Panc1 (cell line): ENCODE results near the gene DUSP11. TPM values are rescaled to one million over a fixed set of nuclear protein-coding genes. Genes with fewer than 3 reads are reported as not detected.

Source experiments
- ATAC-seq: fragments of 200-7000 bp; cut with Tn5 transposase; 2 replicates; pipeline ENCODE4 v1.9.1; 2020; ENCODE audit warnings: mild to moderate bottlenecking, moderate library complexity
- BruUV-seq: library from RNA; stranded (reverse); fragments of 400-500 nt; replicated peaks from 2 replicates; lab custom pipeline; 2021; lab: Mats Ljungman, UMichigan
- CTCF ChIA-PET: fragments of 300-600 bp; sonication (Branson Sonifier 250); formaldehyde crosslinking; loops from one replicate; lab custom pipeline; 2022; ENCODE audit warnings: antibody characterized with exemption; lab: Charles Lee
- POLR2A ChIA-PET: fragments of 300-600 bp; sonication (Branson Sonifier 250); formaldehyde crosslinking; loops from one replicate; lab custom pipeline; 2022; ENCODE audit warnings: antibody characterized with exemption; lab: Charles Lee
- DNase-seq: peaks from one replicate; pipeline ENCODE4 v3.0.0-alpha.2; 2010; ENCODE audit warnings: low read depth, low spot score
- H3K27ac ChIP-seq: 2 replicates; pipeline ENCODE4 v1.5.1; 2011; ENCODE audit warnings: mild to moderate bottlenecking, low read length, inconsistent platforms
- H3K27me3 ChIP-seq: fragments of 200-500 bp; sonication (Bioruptor generic); 2 replicates; pipeline ENCODE4 v1.6.0; 2014; ENCODE audit warnings: low read length, inconsistent platforms; ENCODE audit not compliant: control insufficient read depth, insufficient read depth
- H3K36me3 ChIP-seq: fragments of 200-500 bp; sonication (Bioruptor generic); 2 replicates; pipeline ENCODE4 v1.5.1; 2014; ENCODE audit warnings: inconsistent platforms, mild to moderate bottlenecking, low read length, moderate library complexity; ENCODE audit not compliant: control insufficient read depth, insufficient read depth
- H3K4me1 ChIP-seq: 2 replicates; pipeline ENCODE4 v1.5.1; 2011; ENCODE audit warnings: inconsistent platforms, mild to moderate bottlenecking, low read length, moderate library complexity; ENCODE audit not compliant: control insufficient read depth, insufficient read depth
- H3K4me3 ChIP-seq, 2 experiments: 2 replicates each; pipeline ENCODE4 v1.5.1; 2011 to 2012; ENCODE audit warnings: low read depth in 2 of 2, low read length in 2 of 2, mild to moderate bottlenecking in 2 of 2, inconsistent platforms in 1 of 2, moderate library complexity in 1 of 2
- H3K9me3 ChIP-seq: fragments of 200-500 bp; sonication (Bioruptor generic); 2 replicates; pipeline ENCODE4 v1.5.1; 2014; ENCODE audit warnings: low read depth, mild to moderate bottlenecking, inconsistent platforms, low read length, moderate library complexity; ENCODE audit not compliant: control insufficient read depth, insufficient read depth
- CTCF ChIP-seq: fragments of 450-650 bp; IDR thresholded peaks from 2 replicates; pipeline ENCODE4 v1.5.1; 2017; ENCODE audit warnings: mild to moderate bottlenecking
- POLR2AphosphoS5 ChIP-seq: IDR thresholded peaks from 2 replicates; pipeline ENCODE4 v1.6.1; 2012; ENCODE audit warnings: mild to moderate bottlenecking, low read depth, low read length, moderate library complexity
- REST ChIP-seq, 2 experiments: IDR thresholded peaks; 2 replicates each; pipeline ENCODE4 v1.6.1; 2011 to 2012; ENCODE audit warnings: low read depth in 2 of 2, control low read depth in 1 of 2, low read length in 1 of 2, mild to moderate bottlenecking in 1 of 2, moderate library complexity in 1 of 2; ENCODE audit not compliant: insufficient read depth in 1 of 2
- SIN3A ChIP-seq: IDR thresholded peaks from 2 replicates; pipeline ENCODE4 v1.6.1; 2012; ENCODE audit warnings: low read depth, mild to moderate bottlenecking, low read length, moderate library complexity, borderline replicate concordance; ENCODE audit not compliant: insufficient read depth
- TCF7L2 ChIP-seq: IDR thresholded peaks from 2 replicates; pipeline ENCODE4 v1.6.1; 2011; ENCODE audit warnings: mild to moderate bottlenecking, low read depth, low read length, inconsistent platforms
- in situ Hi-C: cut with HindIII; loops from 2 replicates; pipeline ENCODE4 v1.10.0; 2016; ENCODE audit warnings: low sequenced_read_pairs, low pct_unique_long_range_greater_than_20kb
- intact Hi-C: fragments of 100-400 bp; cut with micrococcal nuclease; formaldehyde crosslinking; loops from one replicate; pipeline ENCODE4 v1.10.0; 2022; ENCODE audit not compliant: unreplicated experiment
- total RNA-seq: library from RNA; stranded (reverse); gene quantifications from one replicate; pipeline ENCODE4 v1.2.1, GENCODE V29; 2021; ENCODE audit not compliant: unreplicated experiment

Gene DUSP11
- total RNA-seq, 1 experiment from 2014 or later: 16.9 TPM

- H3K36me3 ChIP-seq: no peaks in the 10 kb centered on the region
- H3K4me3 ChIP-seq: no peak overlapping the region
- no peaks in the 10 kb centered on the region for H3K9me3 ChIP-seq
- H3K4me1 ChIP-seq: no peaks in the 10 kb centered on the region
- BruUV-seq: no TSS peak
- no peaks in the 10 kb centered on the region for H3K27me3 ChIP-seq
- ATAC-seq: no peak
- CTCF ChIA-PET: no interaction called here
- in situ Hi-C loops (no loop called here), intact Hi-C loops (no loop called here)
- TF ChIP-seq CTCF (no peak), TCF7L2 (no peak), SIN3A (no peak), REST (IDR thresholded peaks at IDR 0.05; ENCODE audit: insufficient read depth in 1 of 2, low read depth in 2 of 2, low read length in 1 of 2) (no peak), POLR2AphosphoS5 (no peak)
- no peak for DNase-seq
- no peak overlapping the region for H3K27ac ChIP-seq
- POLR2A ChIA-PET: no interaction called here
Observed at GRCh38 chr2:73746877-73747208, 33.1 kb downstream of the DUSP11 start.

GRCh38 chr2:73746015-73746876, 33.7 kb downstream of the DUSP11 start:
- ChIA-PET CTCF (no interaction called here), POLR2A (interaction anchor here (0.5 kb wide), 1 partner anchor 13 kb away, joined by 3 read pairs; no protein-coding TSS in a partner anchor)
- ATAC-seq: no peak
- Histone ChIP-seq H3K4me3 (no peak overlapping the region), H3K27me3 (no peaks in the 10 kb centered on the region), H3K9me3 (no peaks in the 10 kb centered on the region), H3K27ac (no peak overlapping the region), H3K36me3 (no peaks in the 10 kb centered on the region), H3K4me1 (no peaks in the 10 kb centered on the region)
- intact Hi-C loops (no loop called here), in situ Hi-C loops (no loop called here)
- no peak for TF ChIP-seq POLR2AphosphoS5
- TF ChIP-seq TCF7L2: no peak
- TF ChIP-seq REST (IDR thresholded peaks at IDR 0.05; ENCODE audit: insufficient read depth in 1 of 2, low read depth in 2 of 2, low read length in 1 of 2): no peak
- TF ChIP-seq CTCF: no peak
- TF ChIP-seq SIN3A: no peak
- no TSS peak for BruUV-seq
- DNase-seq: no peak
